ENCODE results near the gene SLC29A1. TPM values are rescaled to one million over a fixed set of nuclear protein-coding genes. Genes with fewer than 3 reads are reported as not detected.

The SLC29A1 gene
- polyA plus RNA-seq, 2 of the 4 experiments (the other 2 are of a cell fraction), result 45.6 to 72.3 TPM

DNA sequence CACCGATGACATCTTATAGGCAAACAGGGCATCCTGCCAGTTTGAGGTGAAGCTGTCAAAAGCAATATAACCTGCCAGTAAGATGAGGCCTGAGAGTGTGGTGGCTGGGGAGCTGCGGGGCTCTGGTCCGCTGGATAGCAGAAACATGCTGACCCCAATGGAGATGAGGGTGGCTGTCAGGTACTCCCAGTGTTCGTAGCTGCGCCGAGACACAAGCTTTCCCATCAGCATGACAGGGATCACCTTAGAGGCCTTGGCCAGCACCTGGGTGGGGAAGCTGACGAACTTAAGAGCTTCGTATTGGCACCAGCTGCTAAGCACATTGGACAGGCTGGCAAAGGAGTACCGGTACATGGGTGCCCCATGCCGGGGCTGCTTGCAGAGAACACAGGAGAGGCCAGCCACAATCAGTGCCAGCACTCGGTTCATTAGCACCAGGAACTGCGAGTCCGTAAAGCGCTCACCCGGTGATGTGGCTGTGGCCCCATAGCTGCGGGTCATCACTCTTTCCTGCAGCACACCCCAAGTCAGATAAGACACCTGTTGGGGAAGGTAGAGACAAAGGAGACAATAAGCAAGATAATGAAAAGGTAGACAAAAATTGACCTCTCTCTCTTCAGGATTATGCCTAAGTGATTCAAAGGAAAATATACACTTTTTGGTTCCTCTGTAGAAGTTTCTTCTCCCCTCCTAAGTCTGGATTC is 31.9 kb downstream of the SLC29A1 start:
- DNase-seq (ENCODE audit: low read depth in 1 of 2, low spot score in 1 of 2) (peak; percentile 21 to 42), FAIRE-seq (no peak), ATAC-seq (peak; percentile 17 to 27; a peak in 5 of 6 replicates)
- Histone ChIP-seq H3K4me2 (peak overlapping the region; percentile 88; the same call in 2 of the 3 replicates), H3K9me3 (no peaks in the 10 kb centered on the region), H3K4me3 (peak overlapping the region; percentile 96; the same call in 1 of the 3 replicates), H3K4me1 (peaks cover 44% of the 10 kb centered on the region), H3K27ac (no peak overlapping the region)
- CTCF ChIA-PET, result interaction anchor here (0.9 to 3.7 kb wide), 11 partner anchors 9 to 130 kb away, joined by 3 to 29 read pairs (median 4); partner anchors contain the start of gene HSP90AB1
- POLR2A ChIA-PET, result interaction anchor here (1.2 kb wide), 1 partner anchor 9 kb away, joined by 15 read pairs; the partner anchor contains the start of gene HSP90AB1
- 69% methylated on average over 12 of the region's 16 CpGs for WGBS (ENCODE audit: missing lambda C conversion rate)
- TF ChIP-seq JUN (IDR thresholded peaks at IDR 0.05) (peak in 1 of 2 experiments; percentile 24; a peak in 2 of 5 replicates), HDAC2 (IDR thresholded peaks at IDR 0.05) (no peak), RNF2 (IDR thresholded peaks at IDR 0.05; ENCODE audit: borderline replicate concordance, low read depth) (no peak), BCL3 (IDR thresholded peaks at IDR 0.05) (no peak), GATA3 (IDR thresholded peaks at IDR 0.05; ENCODE audit: borderline replicate concordance) (no peak), BHLHE40 (IDR thresholded peaks at IDR 0.05; ENCODE audit: low read depth, low read length) (no peak), TP53 (CRISPR knock-in tag; IDR thresholded peaks at IDR 0.05) (peak; percentile 62), EHMT2 (IDR thresholded peaks at IDR 0.05; ENCODE audit: low read depth) (no peak), MAZ (IDR thresholded peaks at IDR 0.05; ENCODE audit: borderline replicate concordance, low read depth, low read length) (no peak), TFCP2L1 (CRISPR knock-in tag; IDR thresholded peaks at IDR 0.05) (peak; percentile 52; the same call in 1 of the 2 replicates), ZFP36 (IDR thresholded peaks at IDR 0.05; ENCODE audit: borderline replicate concordance, partially characterized antibody) (no peak), CHD2 (IDR thresholded peaks at IDR 0.05; ENCODE audit: low read length, partially characterized antibody) (no peak), HEYL (CRISPR knock-in tag; IDR thresholded peaks at IDR 0.05) (no peak), PBX3 (IDR thresholded peaks at IDR 0.05) (no peak), KDM5A (IDR thresholded peaks at IDR 0.05) (no peak), EP300 (IDR thresholded peaks at IDR 0.05) (no peak), POLR2AphosphoS2 (conservative IDR thresholded peaks at IDR 0.05; ENCODE audit: low read length) (peak; percentile 95), CBX2 (IDR thresholded peaks at IDR 0.05; ENCODE audit: borderline replicate concordance, low read depth) (no peak), CBX8 (IDR thresholded peaks at IDR 0.05) (no peak), ZNF302 (CRISPR knock-in tag; IDR thresholded peaks at IDR 0.05) (no peak), HOXB13 (CRISPR knock-in tag; IDR thresholded peaks at IDR 0.05; ENCODE audit: low read depth) (no peak), JUNB (IDR thresholded peaks at IDR 0.05) (no peak), HOXA7 (CRISPR knock-in tag; IDR thresholded peaks at IDR 0.05) (no peak), CEBPB (IDR thresholded peaks at IDR 0.05) (no peak), CTCF (IDR thresholded peaks at IDR 0.05) (no peak), CHD4 (IDR thresholded peaks at IDR 0.05; ENCODE audit: borderline replicate concordance) (no peak), NFE2L2 (conservative IDR thresholded peaks at IDR 0.05; ENCODE audit: low read length) (no peak), ZSCAN20 (CRISPR knock-in tag; IDR thresholded peaks at IDR 0.05) (no peak), POLR2A (IDR thresholded peaks at IDR 0.05; ENCODE audit: low read length) (no peak)
- TF ChIP-seq, protein P1, sequence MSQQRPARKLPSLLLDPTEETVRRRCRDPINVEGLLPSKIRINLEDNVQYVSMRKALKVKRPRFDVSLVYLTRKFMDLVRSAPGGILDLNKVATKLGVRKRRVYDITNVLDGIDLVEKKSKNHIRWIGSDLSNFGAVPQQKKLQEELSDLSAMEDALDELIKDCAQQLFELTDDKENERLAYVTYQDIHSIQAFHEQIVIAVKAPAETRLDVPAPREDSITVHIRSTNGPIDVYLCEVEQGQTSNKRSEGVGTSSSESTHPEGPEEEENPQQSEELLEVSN (IDR thresholded peaks at IDR 0.05; ENCODE audit: borderline replicate concordance, low read depth), result no peak
- TF ChIP-seq, protein P2, sequence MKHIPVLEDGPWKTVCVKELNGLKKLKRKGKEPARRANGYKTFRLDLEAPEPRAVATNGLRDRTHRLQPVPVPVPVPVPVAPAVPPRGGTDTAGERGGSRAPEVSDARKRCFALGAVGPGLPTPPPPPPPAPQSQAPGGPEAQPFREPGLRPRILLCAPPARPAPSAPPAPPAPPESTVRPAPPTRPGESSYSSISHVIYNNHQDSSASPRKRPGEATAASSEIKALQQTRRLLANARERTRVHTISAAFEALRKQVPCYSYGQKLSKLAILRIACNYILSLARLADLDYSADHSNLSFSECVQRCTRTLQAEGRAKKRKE (CRISPR knock-in tag; IDR thresholded peaks at IDR 0.05; ENCODE audit: low read depth), result no peak
- TF ChIP-seq, protein P3, sequence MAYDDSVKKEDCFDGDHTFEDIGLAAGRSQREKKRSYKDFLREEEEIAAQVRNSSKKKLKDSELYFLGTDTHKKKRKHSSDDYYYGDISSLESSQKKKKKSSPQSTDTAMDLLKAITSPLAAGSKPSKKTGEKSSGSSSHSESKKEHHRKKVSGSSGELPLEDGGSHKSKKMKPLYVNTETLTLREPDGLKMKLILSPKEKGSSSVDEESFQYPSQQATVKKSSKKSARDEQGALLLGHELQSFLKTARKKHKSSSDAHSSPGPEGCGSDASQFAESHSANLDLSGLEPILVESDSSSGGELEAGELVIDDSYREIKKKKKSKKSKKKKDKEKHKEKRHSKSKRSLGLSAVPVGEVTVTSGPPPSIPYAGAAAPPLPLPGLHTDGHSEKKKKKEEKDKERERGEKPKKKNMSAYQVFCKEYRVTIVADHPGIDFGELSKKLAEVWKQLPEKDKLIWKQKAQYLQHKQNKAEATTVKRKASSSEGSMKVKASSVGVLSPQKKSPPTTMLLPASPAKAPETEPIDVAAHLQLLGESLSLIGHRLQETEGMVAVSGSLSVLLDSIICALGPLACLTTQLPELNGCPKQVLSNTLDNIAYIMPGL (CRISPR knock-in tag; IDR thresholded peaks at IDR 0.05; ENCODE audit: borderline replicate concordance), result no peak
- TF ChIP-seq, protein P4, sequence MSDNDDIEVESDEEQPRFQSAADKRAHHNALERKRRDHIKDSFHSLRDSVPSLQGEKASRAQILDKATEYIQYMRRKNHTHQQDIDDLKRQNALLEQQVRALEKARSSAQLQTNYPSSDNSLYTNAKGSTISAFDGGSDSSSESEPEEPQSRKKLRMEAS (IDR thresholded peaks at IDR 0.05), result no peak
- TF ChIP-seq, protein P5, sequence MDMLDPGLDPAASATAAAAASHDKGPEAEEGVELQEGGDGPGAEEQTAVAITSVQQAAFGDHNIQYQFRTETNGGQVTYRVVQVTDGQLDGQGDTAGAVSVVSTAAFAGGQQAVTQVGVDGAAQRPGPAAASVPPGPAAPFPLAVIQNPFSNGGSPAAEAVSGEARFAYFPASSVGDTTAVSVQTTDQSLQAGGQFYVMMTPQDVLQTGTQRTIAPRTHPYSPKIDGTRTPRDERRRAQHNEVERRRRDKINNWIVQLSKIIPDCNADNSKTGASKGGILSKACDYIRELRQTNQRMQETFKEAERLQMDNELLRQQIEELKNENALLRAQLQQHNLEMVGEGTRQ (IDR thresholded peaks at IDR 0.05), result no peak
